Measurements from ENCODE around the gene PLPP1.
"Not testable (repeated sequence)": the region's sequence is repeated elsewhere in the genome, so short reads cannot be mapped to it uniquely, and the experiment has no call there.

The PLPP1 gene

DNA sequence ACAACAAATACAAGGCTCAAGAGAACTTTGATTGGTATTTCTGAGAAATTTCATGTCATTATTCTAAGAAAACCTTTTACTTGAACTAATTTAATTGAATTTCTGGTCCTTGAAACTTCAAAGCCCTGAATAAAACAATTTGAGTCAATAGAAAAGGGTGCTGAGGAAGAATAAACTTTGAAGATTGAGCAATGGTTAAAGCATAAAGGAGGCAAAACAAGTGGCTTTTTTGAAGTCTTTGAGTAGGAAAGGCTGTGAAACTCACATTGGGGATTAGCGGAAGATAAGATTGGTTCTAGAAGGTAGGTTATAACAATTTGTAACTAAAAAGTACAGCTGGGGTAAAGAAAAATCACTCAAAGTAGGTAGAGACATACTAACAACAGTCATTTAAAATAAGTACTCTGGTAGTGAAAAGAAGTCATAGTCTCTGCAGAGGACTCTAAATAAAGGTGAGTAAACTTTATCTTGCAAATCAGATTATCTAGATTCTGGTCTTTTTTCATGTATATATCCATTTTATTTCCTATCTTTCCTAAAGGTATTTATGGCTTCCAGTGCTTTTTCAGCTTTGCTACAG is 6.4 kb upstream of the PLPP1 start:
- DNase-seq: no peak

GRCh38 chr5:55540525-55540924 is 5.8 kb upstream of the PLPP1 start:
- DNase-seq: no peak

- DNase-seq: no peak
Measured at GRCh38 chr5:55540024-55540423, 5.3 kb upstream of the PLPP1 start.

DNA sequence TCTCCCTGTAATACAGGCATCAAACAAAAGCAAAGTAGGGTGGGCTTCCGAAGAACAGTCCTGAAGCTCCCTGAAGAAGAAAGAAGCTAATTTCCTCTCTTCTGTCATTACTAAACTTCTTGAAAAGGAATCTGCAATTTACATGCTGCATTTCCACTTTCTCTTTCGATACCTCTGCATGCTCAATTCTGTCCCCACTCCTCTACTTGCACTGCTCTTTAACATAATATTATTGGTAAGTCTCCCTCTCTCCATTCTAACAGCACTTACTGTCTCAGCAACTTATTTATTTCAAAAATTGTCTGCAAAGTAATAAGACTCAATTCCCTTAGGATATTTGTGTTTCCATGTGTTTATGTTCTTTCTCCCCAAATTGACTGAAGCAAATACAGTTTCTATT is 3.9 kb upstream of the PLPP1 start:
- DNase-seq: no peak

- not testable (repeated sequence) for DNase-seq
Measured at GRCh38 chr5:55537315-55537714, 2.6 kb upstream of the PLPP1 start.

DNA sequence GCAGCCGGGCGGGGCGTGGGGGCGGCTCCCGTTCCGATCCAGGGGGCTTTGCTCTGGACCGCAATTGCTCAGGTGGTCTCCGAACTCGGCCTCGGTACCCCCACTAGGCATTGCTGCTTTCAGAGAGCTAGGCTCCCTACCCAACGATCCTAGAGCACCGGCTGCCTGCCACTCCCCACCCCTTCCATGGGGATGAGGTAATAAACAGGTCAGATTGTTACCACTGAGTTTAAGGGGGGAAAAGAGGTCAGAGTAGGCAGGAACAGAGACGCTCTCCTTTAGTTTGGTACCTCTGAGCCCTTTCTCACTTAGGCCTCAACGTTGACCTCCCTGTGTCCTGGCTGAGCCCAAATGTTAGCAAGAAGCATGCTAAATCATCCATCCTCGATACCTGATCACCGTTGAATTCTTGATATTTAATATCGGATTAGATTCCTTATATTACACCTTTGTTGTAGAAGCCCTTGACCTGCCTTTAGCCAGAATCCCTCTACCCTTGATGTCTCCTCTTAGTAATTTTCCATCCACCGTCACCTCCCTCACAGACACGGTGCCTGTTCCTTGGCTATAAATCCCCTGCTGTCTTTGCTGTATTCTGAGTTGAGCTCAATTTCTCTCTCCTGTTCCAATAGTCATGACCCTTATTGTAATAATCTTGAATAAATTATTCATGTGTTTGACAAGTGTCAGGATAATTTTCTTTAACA is 588 bp upstream of the PLPP1 start:
- DNase-seq: no peak

DNA sequence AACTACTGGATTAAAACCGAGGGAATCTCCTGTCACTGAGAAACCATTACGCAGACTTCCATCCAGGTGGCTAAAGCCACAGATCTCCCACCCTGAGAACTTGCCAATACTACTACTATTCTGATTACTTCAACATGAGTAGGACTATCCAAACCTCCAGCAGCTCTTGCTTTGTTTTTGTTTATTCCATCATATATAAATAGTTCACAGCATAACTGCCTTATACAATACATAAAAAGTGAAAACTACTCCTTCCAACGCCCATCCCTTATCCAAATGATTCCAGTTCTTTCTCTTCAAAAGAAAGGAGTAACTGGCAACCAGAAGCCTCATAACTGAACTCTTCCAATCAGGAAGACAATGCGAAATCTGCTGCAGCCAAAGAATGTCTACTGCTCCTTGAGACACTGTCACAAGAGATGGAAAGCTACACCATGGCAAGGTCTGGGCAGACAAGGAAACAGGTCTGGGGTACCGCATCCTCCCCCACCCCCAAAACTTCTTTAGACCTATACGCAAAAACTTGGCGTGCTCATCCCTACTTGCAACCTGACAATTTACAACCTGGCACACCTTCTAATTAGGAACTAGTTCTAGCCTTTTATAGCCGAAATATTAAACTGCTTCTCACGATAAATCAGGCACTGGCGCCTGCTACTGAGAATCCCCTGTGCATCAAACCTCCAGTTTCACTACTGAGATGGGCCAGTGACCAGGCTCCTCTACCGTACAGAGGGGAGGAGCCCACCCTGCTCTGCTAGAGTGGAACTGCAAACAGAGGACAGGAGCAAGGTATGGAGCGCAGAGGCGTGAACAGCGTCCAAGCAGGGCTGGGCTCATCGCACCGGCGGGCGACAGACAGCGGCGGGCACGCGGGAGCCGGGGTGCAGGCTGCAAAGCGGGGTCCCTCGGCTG is 986 bp downstream of the PLPP1 start:
- DNase-seq: peak; percentile 26

DNA sequence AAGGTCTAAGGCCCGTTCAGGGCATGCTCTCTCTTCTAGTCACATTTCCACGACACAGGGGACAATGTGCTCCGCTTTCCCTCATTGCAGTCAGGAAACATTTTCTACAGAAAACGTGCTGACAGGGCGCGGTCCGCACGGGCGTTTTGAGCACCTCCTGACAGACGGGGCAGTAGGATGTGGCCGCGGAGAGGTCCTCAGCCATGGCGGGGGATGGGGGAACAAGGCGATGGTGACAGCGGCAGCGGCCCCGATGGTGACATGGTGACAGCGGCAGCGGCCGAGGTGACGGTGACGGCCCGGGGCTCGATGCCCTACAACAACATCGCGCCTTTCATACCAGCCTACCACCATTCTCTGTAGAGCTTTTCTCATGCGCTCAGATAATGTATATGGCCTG is 4.1 kb downstream of the PLPP1 start:
- DNase-seq: no peak

DNA sequence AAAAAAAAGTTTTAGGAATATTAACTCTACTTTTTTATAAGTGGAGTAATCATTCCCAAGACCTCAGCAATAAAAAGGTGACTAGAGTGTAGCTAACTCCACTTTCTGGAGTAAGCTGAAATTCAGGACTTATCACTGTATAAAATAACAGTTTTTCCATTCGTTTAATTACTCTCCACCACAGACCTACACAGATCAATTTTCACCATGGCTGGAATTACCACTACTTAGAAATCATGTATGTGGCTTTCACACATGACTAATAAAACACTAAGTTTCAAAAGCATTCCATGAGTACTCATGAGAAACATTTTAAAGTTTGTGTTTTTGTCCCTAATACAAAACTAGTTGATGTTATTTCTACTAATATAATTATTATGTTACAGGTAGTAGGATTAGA is 9.9 kb downstream of the PLPP1 start:
- no peak for DNase-seq

DNA sequence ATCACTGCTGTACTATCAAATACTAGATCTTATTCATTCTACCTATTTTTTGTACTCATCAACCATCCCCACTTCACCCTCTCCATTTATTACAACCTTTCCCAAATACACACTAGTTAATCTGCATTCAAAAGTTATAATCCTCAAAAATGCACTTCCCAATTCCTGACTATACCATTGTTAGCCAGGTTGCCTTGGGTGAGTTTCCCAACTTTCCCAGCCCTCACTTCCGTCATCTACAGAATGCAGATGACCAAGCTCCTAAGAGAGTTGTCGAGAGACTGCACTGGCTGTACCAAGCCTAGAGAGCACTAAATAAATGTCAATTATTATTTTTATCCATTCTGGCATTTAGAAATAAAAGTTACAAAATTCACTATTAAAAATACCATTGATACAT is 11.5 kb downstream of the PLPP1 start:
- no peak for DNase-seq

DNA sequence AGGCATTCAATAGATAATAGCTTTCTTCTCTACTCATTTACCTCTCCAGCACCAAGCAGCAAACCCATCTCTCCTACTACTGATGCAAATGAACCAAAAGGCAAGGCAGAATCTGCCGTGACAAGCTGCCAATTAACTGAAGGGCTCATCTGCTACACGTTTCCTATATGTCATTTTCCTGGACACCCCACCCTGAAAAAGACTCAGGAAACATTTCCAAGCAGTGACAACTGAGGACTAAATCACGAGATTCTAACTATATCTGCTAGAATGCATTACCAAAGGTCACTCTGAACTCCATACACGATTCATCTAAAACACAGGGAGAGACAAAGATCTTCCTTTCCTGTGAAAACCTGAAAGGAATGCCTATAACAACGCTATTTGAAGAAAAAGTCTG is 12.9 kb downstream of the PLPP1 start:
- DNase-seq: no peak

GRCh38 chr5:55520117-55520839 is 14.5 kb downstream of the PLPP1 start:
- no peak for DNase-seq

- DNase-seq: no peak
Measured at GRCh38 chr5:55518831-55519390, 15.9 kb downstream of the PLPP1 start.

- DNase-seq: no peak
Measured at GRCh38 chr5:55517804-55518203, 17.0 kb downstream of the PLPP1 start.

DNA sequence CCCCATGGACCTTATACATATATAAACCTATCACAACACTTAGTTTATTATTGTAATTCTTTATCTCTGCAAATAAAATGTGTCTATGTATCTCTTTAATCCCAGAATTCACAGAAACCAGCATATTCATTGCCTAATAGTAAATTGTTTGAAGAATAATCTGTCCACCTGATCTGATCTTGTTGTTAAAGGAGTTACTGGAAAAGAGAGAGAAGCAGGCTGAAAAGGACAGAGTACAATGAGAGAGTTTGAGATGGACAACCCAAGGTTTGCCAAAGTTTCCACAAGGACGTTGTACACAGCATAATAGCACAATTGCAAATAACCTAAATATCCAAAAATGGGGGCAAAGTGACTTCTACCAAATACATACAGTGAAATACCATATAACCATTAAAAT is 23.8 kb downstream of the PLPP1 start:
- no peak for DNase-seq

DNA sequence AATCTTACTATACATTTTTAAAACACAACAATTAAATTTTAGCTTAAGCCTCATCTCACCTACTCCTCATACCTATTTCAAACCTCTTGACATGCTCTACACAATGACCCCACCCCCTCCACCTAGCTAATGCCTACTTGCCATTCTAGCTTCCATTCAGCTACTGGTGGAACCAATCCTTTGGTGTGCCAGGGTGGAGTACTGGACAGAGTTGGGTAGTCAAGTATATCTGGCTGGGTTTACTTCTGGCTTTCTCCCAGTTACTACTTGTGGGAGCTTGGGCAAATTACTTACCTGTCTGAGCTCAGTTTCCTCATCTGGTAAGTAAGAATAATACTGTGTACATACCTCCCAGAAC is 24.3 kb downstream of the PLPP1 start:
- no peak for DNase-seq

- DNase-seq: no peak
Measured at GRCh38 chr5:55509796-55510522, 24.8 kb downstream of the PLPP1 start.

DNA sequence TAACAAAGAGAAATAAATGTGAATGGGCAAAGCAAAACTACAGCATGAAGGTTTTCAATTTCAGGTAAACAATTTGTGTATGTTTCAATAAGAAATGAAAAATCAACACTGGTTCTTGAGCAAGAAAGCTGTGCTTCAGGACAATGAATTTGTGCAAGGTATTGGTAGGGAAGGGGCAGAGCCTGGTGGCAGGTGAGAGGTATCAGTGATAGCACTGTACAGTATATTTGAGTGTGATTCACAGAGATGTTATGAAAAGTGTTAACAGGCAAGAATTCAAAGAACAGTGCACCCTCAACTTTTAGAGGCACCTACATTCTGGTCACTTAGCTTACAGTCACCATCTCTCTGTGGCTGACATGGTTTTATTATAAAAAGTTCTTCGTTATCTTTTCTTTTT is 25.7 kb downstream of the PLPP1 start:
- no peak for DNase-seq

- DNase-seq: no peak
Measured at GRCh38 chr5:55507574-55507973, 27.2 kb downstream of the PLPP1 start.

DNA sequence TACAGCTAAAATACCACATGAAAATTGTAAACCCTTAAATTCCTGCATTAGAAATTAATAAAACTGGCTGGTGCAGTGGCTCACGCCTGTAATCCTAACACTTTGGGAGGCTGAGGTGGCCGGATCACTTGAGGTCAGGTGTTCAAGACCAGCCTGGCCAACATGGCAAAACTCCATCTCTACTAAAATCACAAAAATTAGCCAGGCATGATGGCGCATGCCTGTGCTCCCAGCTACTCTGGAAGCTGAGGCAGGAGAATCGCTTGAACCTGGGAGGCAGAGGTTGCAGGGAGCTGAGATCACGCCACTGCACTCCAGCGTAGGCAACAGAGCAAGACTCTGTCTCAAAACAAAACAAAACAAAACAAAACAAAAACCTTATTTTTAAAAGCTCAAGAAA is 29.1 kb downstream of the PLPP1 start:
- not testable (repeated sequence) for DNase-seq

GRCh38 chr5:55503917-55504316 is 30.8 kb downstream of the PLPP1 start:
- DNase-seq: not testable (repeated sequence)

DNA sequence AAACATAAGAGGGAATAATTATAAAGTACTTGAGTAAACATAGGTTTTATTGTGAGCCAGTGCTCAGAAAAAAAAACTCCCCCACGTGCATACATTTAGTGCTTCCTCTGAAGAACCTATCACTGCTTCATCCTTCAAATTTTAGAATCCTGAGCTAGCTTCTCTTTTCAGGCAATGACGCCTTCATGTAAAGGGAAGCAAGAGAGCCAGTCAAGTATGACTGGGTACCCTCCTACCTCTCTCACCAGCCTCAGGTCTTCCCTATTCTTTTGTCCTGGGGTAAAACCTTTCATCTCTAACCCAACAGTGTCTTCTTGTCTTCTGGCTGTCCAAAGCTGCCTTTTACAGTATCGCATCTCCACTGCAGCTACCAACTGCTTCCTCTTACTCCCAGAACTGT is 32.0 kb downstream of the PLPP1 start:
- DNase-seq: no peak

Measured in NCI-H510A (cell line).